ENCODE data around the gene OR11A1.

OR11A1 gene

GRCh38 chr6:29501106-29501505 lies 44.2 kb upstream of the OR11A1 start:
- in situ Hi-C loops (cut with MboI; ENCODE audit: low pct_unique_long_range_greater_than_20kb, low sequenced_read_pairs, unreplicated experiment), result no loop called here
- TF ChIP-seq CTCF (IDR thresholded peaks at IDR 0.05; ENCODE audit: extremely low read depth, insufficient read depth, missing control alignments), result no peak
- DNase-seq (ENCODE audit: low spot score), result no peak

- in situ Hi-C loops (cut with MboI; ENCODE audit: low pct_unique_long_range_greater_than_20kb, low sequenced_read_pairs, unreplicated experiment), result no loop called here
- no peak for TF ChIP-seq CTCF (IDR thresholded peaks at IDR 0.05; ENCODE audit: extremely low read depth, insufficient read depth, missing control alignments)
- DNase-seq (ENCODE audit: low spot score), result no peak
These were observed 43.7 kb upstream of the OR11A1 start for GRCh38 chr6:29500594-29500993.

GRCh38 chr6:29499704-29500103 lies 42.8 kb upstream of the OR11A1 start:
- no peak for DNase-seq (ENCODE audit: low spot score)
- in situ Hi-C loops (cut with MboI; ENCODE audit: low pct_unique_long_range_greater_than_20kb, low sequenced_read_pairs, unreplicated experiment), result no loop called here
- no peak for TF ChIP-seq CTCF (IDR thresholded peaks at IDR 0.05; ENCODE audit: extremely low read depth, insufficient read depth, missing control alignments)

GRCh38 chr6:29496961-29497360 lies 40.1 kb upstream of the OR11A1 start:
- DNase-seq (ENCODE audit: low spot score), result no peak
- TF ChIP-seq CTCF (IDR thresholded peaks at IDR 0.05; ENCODE audit: extremely low read depth, insufficient read depth, missing control alignments), result no peak
- in situ Hi-C loops (cut with MboI; ENCODE audit: low pct_unique_long_range_greater_than_20kb, low sequenced_read_pairs, unreplicated experiment), result no loop called here

GRCh38 chr6:29495571-29495970 lies 38.7 kb upstream of the OR11A1 start:
- TF ChIP-seq CTCF (IDR thresholded peaks at IDR 0.05; ENCODE audit: extremely low read depth, insufficient read depth, missing control alignments), result no peak
- in situ Hi-C loops (cut with MboI; ENCODE audit: low pct_unique_long_range_greater_than_20kb, low sequenced_read_pairs, unreplicated experiment), result no loop called here
- no peak for DNase-seq (ENCODE audit: low spot score)

- in situ Hi-C loops (cut with MboI; ENCODE audit: low pct_unique_long_range_greater_than_20kb, low sequenced_read_pairs, unreplicated experiment), result no loop called here
- no peak for DNase-seq (ENCODE audit: low spot score)
- no peak for TF ChIP-seq CTCF (IDR thresholded peaks at IDR 0.05; ENCODE audit: extremely low read depth, insufficient read depth, missing control alignments)
These were observed 37.3 kb upstream of the OR11A1 start for GRCh38 chr6:29494131-29494530.

- no peak for TF ChIP-seq CTCF (IDR thresholded peaks at IDR 0.05; ENCODE audit: extremely low read depth, insufficient read depth, missing control alignments)
- in situ Hi-C loops (cut with MboI; ENCODE audit: low pct_unique_long_range_greater_than_20kb, low sequenced_read_pairs, unreplicated experiment), result no loop called here
- no peak for DNase-seq (ENCODE audit: low spot score)
These were observed 36.4 kb upstream of the OR11A1 start for GRCh38 chr6:29493261-29493660.

Measured in GM13977 (cell line).